OCI-LY7 (cell line): ENCODE data around the gene SLC24A2.

Experiments
- EZH2phosphoT487 ChIP-seq: fragments of 200-600 bp; sonication (generic); IDR thresholded peaks from 2 replicates; pipeline ENCODE4 v1.6.1; 2018; ENCODE audit warnings: low read depth, borderline replicate concordance, mild to moderate bottlenecking, mixed run types, antibody characterized with exemption, low read length, moderate library complexity, mixed read lengths
- TF ChIP-seq, protein P1 (sequence below): fragments of 200-600 bp; sonication (generic); conservative IDR thresholded peaks from 2 replicates; pipeline ENCODE4 v1.5.1; 2014; ENCODE audit warnings: mild to moderate bottlenecking, antibody characterized with exemption, low read length, moderate library complexity, mixed read lengths

DNA sequence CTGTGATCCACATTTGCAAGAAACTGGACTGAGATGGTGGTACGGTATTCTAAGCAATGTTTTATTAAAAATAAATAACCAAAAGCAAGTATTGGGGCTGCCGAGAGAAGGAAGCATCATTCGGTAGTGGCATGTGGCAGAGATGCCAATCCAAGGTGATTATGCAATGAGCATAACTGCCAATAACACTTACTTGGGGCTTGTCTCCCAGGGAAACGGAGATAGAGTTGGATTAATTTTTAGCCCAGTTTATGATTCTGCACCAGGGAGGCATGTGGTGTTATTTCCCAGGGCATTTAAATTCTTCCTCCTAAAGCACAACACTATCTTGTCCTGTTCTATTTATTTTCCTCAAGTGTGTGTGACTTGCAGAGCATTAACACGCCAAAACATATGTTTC is 17.9 kb downstream of the SLC24A2 start:
- TF ChIP-seq, protein P1, sequence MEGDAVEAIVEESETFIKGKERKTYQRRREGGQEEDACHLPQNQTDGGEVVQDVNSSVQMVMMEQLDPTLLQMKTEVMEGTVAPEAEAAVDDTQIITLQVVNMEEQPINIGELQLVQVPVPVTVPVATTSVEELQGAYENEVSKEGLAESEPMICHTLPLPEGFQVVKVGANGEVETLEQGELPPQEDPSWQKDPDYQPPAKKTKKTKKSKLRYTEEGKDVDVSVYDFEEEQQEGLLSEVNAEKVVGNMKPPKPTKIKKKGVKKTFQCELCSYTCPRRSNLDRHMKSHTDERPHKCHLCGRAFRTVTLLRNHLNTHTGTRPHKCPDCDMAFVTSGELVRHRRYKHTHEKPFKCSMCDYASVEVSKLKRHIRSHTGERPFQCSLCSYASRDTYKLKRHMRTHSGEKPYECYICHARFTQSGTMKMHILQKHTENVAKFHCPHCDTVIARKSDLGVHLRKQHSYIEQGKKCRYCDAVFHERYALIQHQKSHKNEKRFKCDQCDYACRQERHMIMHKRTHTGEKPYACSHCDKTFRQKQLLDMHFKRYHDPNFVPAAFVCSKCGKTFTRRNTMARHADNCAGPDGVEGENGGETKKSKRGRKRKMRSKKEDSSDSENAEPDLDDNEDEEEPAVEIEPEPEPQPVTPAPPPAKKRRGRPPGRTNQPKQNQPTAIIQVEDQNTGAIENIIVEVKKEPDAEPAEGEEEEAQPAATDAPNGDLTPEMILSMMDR, result no peak
- no peak for TF ChIP-seq EZH2phosphoT487
